B cell (primary cell): ENCODE results near the gene MED6. TPM values are rescaled to one million over a fixed set of nuclear protein-coding genes. Genes with fewer than 3 reads are reported as not detected.

Experiments
- ATAC-seq: fragments of 200-7000 bp; cut with Tn5 transposase; one replicate; pipeline ENCODE4 v1.10.0; 2021; ENCODE audit warnings: low read depth, mild to moderate bottlenecking, moderate number of reproducible peaks, moderate library complexity
- CTCF ChIA-PET: fragments of 350-600 bp; sonication (Branson Sonifier 250); formaldehyde crosslinking; loops from one replicate; lab custom pipeline; 2021; ENCODE audit warnings: antibody characterized with exemption, inconsistent platforms; lab: Charles Lee
- POLR2A ChIA-PET: fragments of 350-600 bp; sonication (Branson Sonifier 250); formaldehyde crosslinking; loops from one replicate; lab custom pipeline; 2021; ENCODE audit warnings: antibody characterized with exemption; lab: Charles Lee
- DNase-seq: peaks from one replicate; pipeline ENCODE4 v3.0.0; 2013
- H2AFZ ChIP-seq: 2 replicates; pipeline ENCODE4 v1.6.1; 2012; ENCODE audit warnings: mild to moderate bottlenecking, low read depth, low read length; ENCODE audit not compliant: insufficient read depth, poor library complexity, severe bottlenecking
- H3K27ac ChIP-seq, 2 donors: 1 replicate in 1 of 2; 2 replicates in 1 of 2; pipeline ENCODE4 v1.5.1; 2012 to 2013; ENCODE audit warnings: low read length in 2 of 2, mild to moderate bottlenecking in 2 of 2, moderate library complexity in 1 of 2
- H3K27me3 ChIP-seq, 4 experiments: fragments of 200-600 bp in 1 of 4; sonication (generic) in 1 of 4; replicated peaks in 1 of 4; 1 replicate in 2 of 4; 2 replicates in 2 of 4; pipeline versions ENCODE4 v1.6.1 to v1.7.0; 2013 to 2016; ENCODE audit warnings: low read length in 3 of 4, mild to moderate bottlenecking in 2 of 4, mixed read lengths in 1 of 4, moderate library complexity in 1 of 4; ENCODE audit not compliant: insufficient read depth in 4 of 4, control insufficient read depth in 3 of 4; ENCODE audit errors: control extremely low read depth in 1 of 4
- H3K36me3 ChIP-seq, 2 experiments: replicated peaks in 1 of 2; 1 replicate in 1 of 2; 2 replicates in 1 of 2; pipeline versions ENCODE4 v1.6.1 to v1.7.1; 2013; ENCODE audit warnings: low read length in 1 of 2; ENCODE audit not compliant: insufficient read depth in 2 of 2, control insufficient read depth in 1 of 2; ENCODE audit errors: control extremely low read depth in 1 of 2, extremely low read depth in 1 of 2
- H3K4me1 ChIP-seq, 2 donors: fragments of 200-600 bp in 1 of 2; sonication (generic) in 1 of 2; 1 replicate in 1 of 2; 2 replicates in 1 of 2; pipeline versions ENCODE4 v1.5.1 to v1.6.1; 2013 to 2017; ENCODE audit warnings: low read length in 2 of 2; ENCODE audit not compliant: control insufficient read depth in 2 of 2, insufficient read depth in 2 of 2
- H3K4me2 ChIP-seq: replicated peaks from 2 replicates; pipeline ENCODE3; 2012; ENCODE audit warnings: mild to moderate bottlenecking, low read depth, low read length; ENCODE audit not compliant: poor library complexity, severe bottlenecking
- H3K4me3 ChIP-seq, 5 experiments: fragments of 200-600 bp in 1 of 5; sonication (generic) in 1 of 5; 1 replicate in 3 of 5; 2 replicates in 2 of 5; pipeline versions ENCODE4 v1.5.1 to v1.7.0; 2011 to 2016; ENCODE audit warnings: low read length in 4 of 5, mild to moderate bottlenecking in 4 of 5, low read depth in 2 of 5, control low read depth in 1 of 5, moderate library complexity in 1 of 5; ENCODE audit not compliant: insufficient read depth in 1 of 5; ENCODE audit errors: control extremely low read depth in 1 of 5, extremely low read depth in 1 of 5
- H3K79me2 ChIP-seq: fragments of 200-600 bp; sonication (generic); one replicate; pipeline ENCODE4 v1.6.0; 2016; ENCODE audit warnings: low read length; ENCODE audit not compliant: control insufficient read depth, insufficient read depth
- H3K9ac ChIP-seq: fragments of 200-600 bp; sonication (generic); 2 replicates; pipeline ENCODE4 v1.6.1; 2017; ENCODE audit warnings: mild to moderate bottlenecking, low read length, moderate library complexity
- H3K9me3 ChIP-seq, 3 donors: one replicate each; pipeline versions ENCODE4 v1.6.1 to v1.7.1; 2013; ENCODE audit warnings: low read length in 2 of 3; ENCODE audit not compliant: control insufficient read depth in 2 of 3, insufficient read depth in 1 of 3; ENCODE audit errors: control extremely low read depth in 1 of 3
- H4K20me1 ChIP-seq: 2 replicates; pipeline ENCODE4 v1.6.0; 2012; ENCODE audit warnings: mild to moderate bottlenecking, low read length; ENCODE audit not compliant: insufficient read depth, control insufficient read depth, poor library complexity, severe bottlenecking
- H3K27ac Mint-ChIP-seq: one replicate; pipeline ENCODE4 v1.8.0; 2021; ENCODE audit warnings: mixed read lengths
- H3K27me3 Mint-ChIP-seq: one replicate; pipeline ENCODE4 v1.8.0; 2021; ENCODE audit warnings: mixed read lengths
- H3K4me1 Mint-ChIP-seq: one replicate; pipeline ENCODE4 v1.8.0; 2021; ENCODE audit warnings: mixed read lengths
- H3K4me3 Mint-ChIP-seq: one replicate; pipeline ENCODE4 v1.8.0; 2021; ENCODE audit warnings: mixed read lengths
- H3K9me3 Mint-ChIP-seq: one replicate; pipeline ENCODE4 v1.8.0; 2022; ENCODE audit warnings: mixed read lengths; ENCODE audit not compliant: insufficient read depth
- EZH2 ChIP-seq: IDR thresholded peaks from 2 replicates; pipeline ENCODE4 v1.6.1; 2012; ENCODE audit warnings: borderline replicate concordance, low read depth, mild to moderate bottlenecking, moderate library complexity, low read length; ENCODE audit not compliant: insufficient read depth, poor library complexity, severe bottlenecking
- whole genome bisulfite sequencing: methylation state at CpG from one replicate; pipeline ENCODE4 v1.1.5; 2013; ENCODE audit warnings: missing lambda C conversion rate; ENCODE audit not compliant: insufficient coverage; 5-methylcytosine and 5-hydroxymethylcytosine counted together
- intact Hi-C: fragments of 100-400 bp; cut with micrococcal nuclease; formaldehyde crosslinking; loops from one replicate; pipeline ENCODE4 v1.10.0; 2022
- polyA plus RNA-seq: library from polyadenylated mRNA; depleted of rRNA; stranded (reverse); fragments of >200 nt; gene quantifications from 2 replicates; pipeline ENCODE4 v1.2.3, GENCODE V29; 2012
- total RNA-seq, 2 donors: library from RNA; stranded (reverse); fragments of 120-200 nt in 1 of 2; gene quantifications; 1 replicate in 1 of 2; 2 replicates in 1 of 2; pipeline versions ENCODE4 v1.2.3 to v1.2.4, GENCODE V29; 2013 to 2022
- TF ChIP-seq, protein P1 (sequence below): fragments of 200-600 bp; IDR thresholded peaks from one replicate; pipeline ENCODE4 v1.8.0; 2022; ENCODE audit warnings: antibody characterized with exemption, mild to moderate bottlenecking

MED6 gene
- total and polyA plus RNA-seq, 2 donors (not counting 1 experiment from before 2014, with no cell fraction given) = 30.4 to 71.0 TPM

DNA sequence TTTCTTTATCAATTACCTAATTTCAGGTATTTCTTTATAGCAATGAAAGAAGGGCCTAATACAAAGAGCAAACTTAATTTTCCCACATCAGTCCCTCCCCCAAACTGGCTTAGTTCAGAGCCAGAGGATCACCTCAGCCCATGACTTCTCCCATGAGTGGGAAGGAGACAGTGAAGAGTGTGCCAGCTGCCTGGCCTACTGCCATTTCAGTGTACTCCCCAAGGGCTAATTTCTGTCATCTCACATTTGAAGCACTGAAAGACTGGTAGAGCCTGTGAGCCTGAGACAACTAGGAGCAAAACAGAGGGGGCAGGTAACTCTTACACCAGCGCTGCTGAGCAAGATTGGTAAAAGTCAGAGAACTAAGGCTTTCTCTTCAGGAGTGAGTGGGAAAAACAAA is 36.6 kb downstream of the MED6 start:
- POLR2A ChIA-PET = interaction anchor here (0.6 to 0.7 kb wide), 2 partner anchors 20 to 1218 kb away, joined by 3 to 8 read pairs; no protein-coding TSS in a partner anchor
- Histone ChIP-seq H3K4me3 (no peak overlapping the region), H3K27ac (no peak overlapping the region), H3K36me3 (peaks cover 0 to 37% of the 10 kb centered on the region in 2 experiments), H3K79me2 (peaks cover 15% of the 10 kb centered on the region), H3K9me3 (peaks cover 7 to 29% (median 15%) of the 10 kb centered on the region in 3 donors), H3K27me3 (no peaks in the 10 kb centered on the region), H3K4me1 (no peaks in the 10 kb centered on the region), H4K20me1 (peaks cover 12% of the 10 kb centered on the region), H3K4me2 (no peak overlapping the region), H2AFZ (no peak overlapping the region), H3K9ac (no peak overlapping the region)
- peaks cover 16% of the 10 kb centered on the region for H3K9me3 Mint-ChIP-seq
- no peaks in the 10 kb centered on the region for H3K4me1 Mint-ChIP-seq
- intact Hi-C loops = no loop called here
- H3K27ac Mint-ChIP-seq = no peak overlapping the region
- WGBS = no CpG with 5 or more reads among the region's 1 CpG
- TF ChIP-seq, protein P1, sequence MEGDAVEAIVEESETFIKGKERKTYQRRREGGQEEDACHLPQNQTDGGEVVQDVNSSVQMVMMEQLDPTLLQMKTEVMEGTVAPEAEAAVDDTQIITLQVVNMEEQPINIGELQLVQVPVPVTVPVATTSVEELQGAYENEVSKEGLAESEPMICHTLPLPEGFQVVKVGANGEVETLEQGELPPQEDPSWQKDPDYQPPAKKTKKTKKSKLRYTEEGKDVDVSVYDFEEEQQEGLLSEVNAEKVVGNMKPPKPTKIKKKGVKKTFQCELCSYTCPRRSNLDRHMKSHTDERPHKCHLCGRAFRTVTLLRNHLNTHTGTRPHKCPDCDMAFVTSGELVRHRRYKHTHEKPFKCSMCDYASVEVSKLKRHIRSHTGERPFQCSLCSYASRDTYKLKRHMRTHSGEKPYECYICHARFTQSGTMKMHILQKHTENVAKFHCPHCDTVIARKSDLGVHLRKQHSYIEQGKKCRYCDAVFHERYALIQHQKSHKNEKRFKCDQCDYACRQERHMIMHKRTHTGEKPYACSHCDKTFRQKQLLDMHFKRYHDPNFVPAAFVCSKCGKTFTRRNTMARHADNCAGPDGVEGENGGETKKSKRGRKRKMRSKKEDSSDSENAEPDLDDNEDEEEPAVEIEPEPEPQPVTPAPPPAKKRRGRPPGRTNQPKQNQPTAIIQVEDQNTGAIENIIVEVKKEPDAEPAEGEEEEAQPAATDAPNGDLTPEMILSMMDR = no peak
- TF ChIP-seq EZH2 = no peak
- H3K4me3 Mint-ChIP-seq = no peak overlapping the region
- DNase-seq (no peak), ATAC-seq (no peak)
- CTCF ChIA-PET = no interaction called here
- H3K27me3 Mint-ChIP-seq = no peaks in the 10 kb centered on the region

GRCh38 chr14:70563417-70563816 is 37.0 kb downstream of the MED6 start:
- H4K20me1 ChIP-seq = peaks cover 12% of the 10 kb centered on the region
- ATAC-seq (no peak), DNase-seq (no peak)
- intact Hi-C loops = no loop called here
- no peak overlapping the region for H3K4me2 ChIP-seq
- H3K4me1 Mint-ChIP-seq = no peaks in the 10 kb centered on the region
- peaks cover 0 to 36% of the 10 kb centered on the region in 2 experiments for H3K36me3 ChIP-seq
- CTCF ChIA-PET = no interaction called here
- no peaks in the 10 kb centered on the region for H3K27me3 Mint-ChIP-seq
- no peaks in the 10 kb centered on the region for H3K27me3 ChIP-seq
- no peaks in the 10 kb centered on the region for H3K4me1 ChIP-seq
- no peak overlapping the region for H3K27ac ChIP-seq
- WGBS = 100% methylated on average over 4 of the region's 4 CpGs
- H3K79me2 ChIP-seq = peaks cover 15% of the 10 kb centered on the region
- peaks cover 7 to 29% (median 15%) of the 10 kb centered on the region in 3 donors for H3K9me3 ChIP-seq
- no peak overlapping the region for H3K4me3 Mint-ChIP-seq
- H3K9me3 Mint-ChIP-seq = peaks cover 16% of the 10 kb centered on the region
- H3K4me3 ChIP-seq = no peak overlapping the region
- POLR2A ChIA-PET = no interaction called here
- H2AFZ ChIP-seq = no peak overlapping the region
- no peak overlapping the region for H3K27ac Mint-ChIP-seq
- H3K9ac ChIP-seq = no peak overlapping the region
- TF ChIP-seq EZH2 = no peak
- TF ChIP-seq, protein P1 = no peak
